Measurements from ENCODE around the gene TSHB.

GRCh38 chr1:115071012-115071664, 41.5 kb downstream of the TSHB start:
- no peak for TF ChIP-seq ZNF274 (IDR thresholded peaks at IDR 0.05; ENCODE audit: low read depth, low read length)
- no peak for TF ChIP-seq YY1 (IDR thresholded peaks at IDR 0.05; ENCODE audit: insufficient read depth, insufficient read length)

Data from NT2/D1 (cell line).